MM.1S (cell line): ENCODE results near the gene FHDC1.

Source experiments
- EZH2 ChIP-seq: fragments of 300-600 bp; sonication (generic); optimal IDR thresholded peaks from 2 replicates; pipeline ENCODE3; 2017; ENCODE audit warnings: low read depth, mild to moderate bottlenecking, antibody characterized with exemption, low read length, mixed read lengths
- TF ChIP-seq, protein P1 (sequence below): fragments of 300-600 bp; sonication (generic); IDR thresholded peaks from 2 replicates; pipeline ENCODE4 v1.5.1; 2016; ENCODE audit warnings: antibody characterized with exemption, low read length, mixed read lengths

- TF ChIP-seq, protein P1, sequence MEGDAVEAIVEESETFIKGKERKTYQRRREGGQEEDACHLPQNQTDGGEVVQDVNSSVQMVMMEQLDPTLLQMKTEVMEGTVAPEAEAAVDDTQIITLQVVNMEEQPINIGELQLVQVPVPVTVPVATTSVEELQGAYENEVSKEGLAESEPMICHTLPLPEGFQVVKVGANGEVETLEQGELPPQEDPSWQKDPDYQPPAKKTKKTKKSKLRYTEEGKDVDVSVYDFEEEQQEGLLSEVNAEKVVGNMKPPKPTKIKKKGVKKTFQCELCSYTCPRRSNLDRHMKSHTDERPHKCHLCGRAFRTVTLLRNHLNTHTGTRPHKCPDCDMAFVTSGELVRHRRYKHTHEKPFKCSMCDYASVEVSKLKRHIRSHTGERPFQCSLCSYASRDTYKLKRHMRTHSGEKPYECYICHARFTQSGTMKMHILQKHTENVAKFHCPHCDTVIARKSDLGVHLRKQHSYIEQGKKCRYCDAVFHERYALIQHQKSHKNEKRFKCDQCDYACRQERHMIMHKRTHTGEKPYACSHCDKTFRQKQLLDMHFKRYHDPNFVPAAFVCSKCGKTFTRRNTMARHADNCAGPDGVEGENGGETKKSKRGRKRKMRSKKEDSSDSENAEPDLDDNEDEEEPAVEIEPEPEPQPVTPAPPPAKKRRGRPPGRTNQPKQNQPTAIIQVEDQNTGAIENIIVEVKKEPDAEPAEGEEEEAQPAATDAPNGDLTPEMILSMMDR, result no peak
- no peak for TF ChIP-seq EZH2
Measured at GRCh38 chr4:152981278-152981677, 45.2 kb downstream of the FHDC1 start.
